ENCODE data around the gene MACC1. TPM values are rescaled to one million over a fixed set of nuclear protein-coding genes. Genes with fewer than 3 reads are reported as not detected.

Gene MACC1
- polyA plus RNA-seq, 1 of the 3 experiments (the other 2 are of a cell fraction) = not detected

DNA sequence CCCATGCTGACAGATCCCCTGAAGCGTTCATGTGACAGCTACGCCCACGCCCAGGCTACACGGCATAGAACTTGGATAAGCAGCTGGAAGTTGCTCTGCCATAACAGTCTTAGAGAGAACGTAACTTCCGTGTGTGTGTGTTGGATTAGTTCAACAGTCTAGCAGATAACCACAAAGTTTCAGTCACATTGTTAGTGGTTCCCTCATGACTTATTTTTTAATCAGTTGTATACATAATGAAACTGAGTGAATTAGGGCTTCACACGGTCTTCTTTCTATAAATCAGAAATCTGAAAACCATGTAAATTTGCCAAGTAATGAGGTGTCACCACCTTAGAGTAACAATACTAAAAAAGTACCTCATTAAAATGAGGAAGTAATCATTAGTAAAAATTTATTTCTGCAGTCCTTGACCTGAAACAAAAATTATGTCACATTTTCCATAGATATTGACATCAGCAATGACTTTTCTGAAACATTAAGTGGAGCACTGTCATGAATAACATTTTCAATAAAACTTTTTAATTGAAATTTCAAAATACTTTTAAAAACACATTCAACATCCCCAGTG is 21.7 kb upstream of the MACC1 start (continued):
- TF ChIP-seq NFIC (IDR thresholded peaks at IDR 0.05; ENCODE audit: borderline replicate concordance) = no peak
- TF ChIP-seq FOXM1 (IDR thresholded peaks at IDR 0.05; ENCODE audit: low read depth) = no peak

DNA sequence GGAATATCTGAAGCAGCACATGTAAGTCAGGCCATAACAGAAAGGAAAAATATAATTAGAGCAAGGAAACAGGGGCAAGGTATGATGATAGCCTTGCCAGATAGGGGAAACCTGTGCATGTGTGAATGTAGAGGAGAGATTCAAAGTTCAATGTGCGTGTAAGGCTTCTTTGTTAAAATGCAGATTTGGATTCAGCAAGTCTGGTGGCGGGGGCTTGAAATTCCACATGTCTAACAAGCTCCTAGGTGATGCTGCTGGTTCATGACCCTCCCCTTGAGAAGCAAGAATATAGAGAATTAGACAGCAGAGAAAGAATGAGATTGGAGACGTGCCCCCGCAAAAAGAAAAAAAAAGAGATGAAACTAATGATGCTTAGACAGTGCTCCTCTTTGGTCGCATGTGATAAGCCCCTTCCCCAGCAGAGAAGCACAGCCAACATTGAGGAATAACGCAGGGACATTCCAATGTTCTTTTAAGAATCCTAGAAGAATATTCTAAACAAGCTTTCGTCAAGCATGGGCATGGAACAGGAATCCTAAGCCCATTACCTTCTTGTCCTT is 21.1 kb upstream of the MACC1 start:
- Histone ChIP-seq H3K4me1 (ENCODE audit: control insufficient read depth in 1 of 2, insufficient read depth in 2 of 2, low read depth in 1 of 2, low read length in 1 of 2) (peaks cover 0 to 21% of the 10 kb centered on the region in 2 experiments; a peak in 2 of 4 replicates), H2AFZ (ENCODE audit: low read depth) (no peak overlapping the region), H3K27ac (ENCODE audit: low read depth in 2 of 2, low read length in 1 of 2) (no peak overlapping the region), H3K4me3 (ENCODE audit: low read depth in 2 of 2, low read length in 1 of 2) (no peak overlapping the region), H3K9me2 (no peaks in the 10 kb centered on the region), H3K27me3 (ENCODE audit: insufficient read depth) (no peaks in the 10 kb centered on the region), H3K4me2 (no peak overlapping the region), H4K20me1 (ENCODE audit: insufficient read depth) (no peaks in the 10 kb centered on the region), H3K9me3 (no peaks in the 10 kb centered on the region), H3F3A (replicated peaks; ENCODE audit: insufficient read depth) (peaks cover 6% of the 10 kb centered on the region), H3K36me3 (replicated peaks in 1 of 2; ENCODE audit: control insufficient read depth in 1 of 2, insufficient read depth in 2 of 2, low read length in 1 of 2) (no peaks in the 10 kb centered on the region), H3K79me2 (ENCODE audit: insufficient read depth) (no peaks in the 10 kb centered on the region), H3K9ac (no peak overlapping the region)
- TF ChIP-seq SIN3A (IDR thresholded peaks at IDR 0.05; ENCODE audit: borderline replicate concordance, low read depth, low read length) (no peak), MEF2A (IDR thresholded peaks at IDR 0.05; ENCODE audit: borderline replicate concordance, low read depth) (no peak), CHD2 (IDR thresholded peaks at IDR 0.05; ENCODE audit: low read length, partially characterized antibody) (no peak), RFX5 (IDR thresholded peaks at IDR 0.05; ENCODE audit: low read length) (no peak), YY1 (IDR thresholded peaks at IDR 0.05; ENCODE audit: low read depth) (no peak), TAF1 (IDR thresholded peaks at IDR 0.05; ENCODE audit: borderline replicate concordance, low read depth, low read length) (no peak), EZH2phosphoT487 (IDR thresholded peaks at IDR 0.05; ENCODE audit: borderline replicate concordance, low read depth) (no peak), TEAD4 (IDR thresholded peaks at IDR 0.05; ENCODE audit: borderline replicate concordance, insufficient read depth) (no peak), GATA2 (CRISPR knock-in tag; IDR thresholded peaks at IDR 0.05) (no peak)
- TF ChIP-seq, protein P1, sequence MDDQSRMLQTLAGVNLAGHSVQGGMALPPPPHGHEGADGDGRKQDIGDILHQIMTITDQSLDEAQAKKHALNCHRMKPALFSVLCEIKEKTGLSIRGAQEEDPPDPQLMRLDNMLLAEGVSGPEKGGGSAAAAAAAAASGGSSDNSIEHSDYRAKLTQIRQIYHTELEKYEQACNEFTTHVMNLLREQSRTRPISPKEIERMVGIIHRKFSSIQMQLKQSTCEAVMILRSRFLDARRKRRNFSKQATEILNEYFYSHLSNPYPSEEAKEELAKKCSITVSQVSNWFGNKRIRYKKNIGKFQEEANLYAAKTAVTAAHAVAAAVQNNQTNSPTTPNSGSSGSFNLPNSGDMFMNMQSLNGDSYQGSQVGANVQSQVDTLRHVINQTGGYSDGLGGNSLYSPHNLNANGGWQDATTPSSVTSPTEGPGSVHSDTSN (IDR thresholded peaks at IDR 0.05) = no peak
- 85% methylated on average over 7 of the region's 7 CpGs for WGBS (ENCODE audit: low lambda C conversion rate)
- ChIA-PET POLR2A (no interaction called here), CTCF (no interaction called here)
- DNase-seq = no peak

DNA sequence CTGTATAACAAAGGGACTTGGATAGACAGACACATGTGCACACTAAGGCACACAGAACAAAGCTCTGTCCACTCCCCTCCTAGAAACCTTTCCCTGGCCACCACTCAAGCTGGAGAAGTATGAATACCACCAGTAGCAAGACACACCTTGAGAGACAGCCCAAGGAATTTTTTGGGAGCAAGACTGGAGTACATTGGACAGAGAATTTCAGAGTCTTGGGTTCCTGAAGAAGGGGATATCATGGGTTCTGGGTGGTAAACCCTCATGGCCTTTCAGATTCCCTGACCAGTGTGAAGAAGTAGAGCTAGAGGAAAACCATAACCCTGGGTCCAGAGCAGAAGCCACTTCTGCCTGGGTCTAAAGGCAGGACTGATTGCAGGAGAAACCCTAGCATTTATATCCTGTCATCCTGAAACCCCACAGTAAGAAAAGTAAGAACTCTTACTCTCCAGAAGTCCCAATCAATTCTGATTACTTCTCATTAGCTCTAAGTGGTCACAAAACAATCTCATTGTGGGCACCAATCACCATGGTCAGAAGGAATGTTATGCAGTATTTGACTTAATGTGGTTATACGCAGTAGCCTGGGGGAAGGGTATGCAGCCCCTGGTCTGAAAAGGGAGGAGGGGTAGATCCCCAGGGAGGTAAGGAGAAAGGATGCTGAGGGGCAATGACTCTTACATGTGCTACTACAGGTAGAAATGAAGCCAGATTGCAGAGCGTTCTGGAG is 20.4 kb upstream of the MACC1 start:
- Histone ChIP-seq H2AFZ (ENCODE audit: low read depth) (no peak overlapping the region), H3K4me3 (ENCODE audit: low read depth in 2 of 2, low read length in 1 of 2) (no peak overlapping the region), H3K9me2 (no peaks in the 10 kb centered on the region), H3F3A (replicated peaks; ENCODE audit: insufficient read depth) (peaks cover 6% of the 10 kb centered on the region), H3K4me2 (no peak overlapping the region), H3K79me2 (ENCODE audit: insufficient read depth) (no peaks in the 10 kb centered on the region), H3K36me3 (replicated peaks in 1 of 2; ENCODE audit: control insufficient read depth in 1 of 2, insufficient read depth in 2 of 2, low read length in 1 of 2) (no peaks in the 10 kb centered on the region), H3K27me3 (ENCODE audit: insufficient read depth) (no peaks in the 10 kb centered on the region), H3K4me1 (ENCODE audit: control insufficient read depth in 1 of 2, insufficient read depth in 2 of 2, low read depth in 1 of 2, low read length in 1 of 2) (peaks cover 0 to 21% of the 10 kb centered on the region in 2 experiments; a peak in 2 of 4 replicates), H3K9ac (no peak overlapping the region), H3K27ac (ENCODE audit: low read depth in 2 of 2, low read length in 1 of 2) (no peak overlapping the region), H3K9me3 (no peaks in the 10 kb centered on the region), H4K20me1 (ENCODE audit: insufficient read depth) (no peaks in the 10 kb centered on the region)
- no peak for TF ChIP-seq GATA2 (CRISPR knock-in tag; IDR thresholded peaks at IDR 0.05)
- TF ChIP-seq, protein P2, sequence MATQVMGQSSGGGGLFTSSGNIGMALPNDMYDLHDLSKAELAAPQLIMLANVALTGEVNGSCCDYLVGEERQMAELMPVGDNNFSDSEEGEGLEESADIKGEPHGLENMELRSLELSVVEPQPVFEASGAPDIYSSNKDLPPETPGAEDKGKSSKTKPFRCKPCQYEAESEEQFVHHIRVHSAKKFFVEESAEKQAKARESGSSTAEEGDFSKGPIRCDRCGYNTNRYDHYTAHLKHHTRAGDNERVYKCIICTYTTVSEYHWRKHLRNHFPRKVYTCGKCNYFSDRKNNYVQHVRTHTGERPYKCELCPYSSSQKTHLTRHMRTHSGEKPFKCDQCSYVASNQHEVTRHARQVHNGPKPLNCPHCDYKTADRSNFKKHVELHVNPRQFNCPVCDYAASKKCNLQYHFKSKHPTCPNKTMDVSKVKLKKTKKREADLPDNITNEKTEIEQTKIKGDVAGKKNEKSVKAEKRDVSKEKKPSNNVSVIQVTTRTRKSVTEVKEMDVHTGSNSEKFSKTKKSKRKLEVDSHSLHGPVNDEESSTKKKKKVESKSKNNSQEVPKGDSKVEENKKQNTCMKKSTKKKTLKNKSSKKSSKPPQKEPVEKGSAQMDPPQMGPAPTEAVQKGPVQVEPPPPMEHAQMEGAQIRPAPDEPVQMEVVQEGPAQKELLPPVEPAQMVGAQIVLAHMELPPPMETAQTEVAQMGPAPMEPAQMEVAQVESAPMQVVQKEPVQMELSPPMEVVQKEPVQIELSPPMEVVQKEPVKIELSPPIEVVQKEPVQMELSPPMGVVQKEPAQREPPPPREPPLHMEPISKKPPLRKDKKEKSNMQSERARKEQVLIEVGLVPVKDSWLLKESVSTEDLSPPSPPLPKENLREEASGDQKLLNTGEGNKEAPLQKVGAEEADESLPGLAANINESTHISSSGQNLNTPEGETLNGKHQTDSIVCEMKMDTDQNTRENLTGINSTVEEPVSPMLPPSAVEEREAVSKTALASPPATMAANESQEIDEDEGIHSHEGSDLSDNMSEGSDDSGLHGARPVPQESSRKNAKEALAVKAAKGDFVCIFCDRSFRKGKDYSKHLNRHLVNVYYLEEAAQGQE (IDR thresholded peaks at IDR 0.05; ENCODE audit: low read depth, low read length) = 0 out of 2 replicates have a peak, but pooled peaks have one; percentile 64
- TF ChIP-seq, protein P3, sequence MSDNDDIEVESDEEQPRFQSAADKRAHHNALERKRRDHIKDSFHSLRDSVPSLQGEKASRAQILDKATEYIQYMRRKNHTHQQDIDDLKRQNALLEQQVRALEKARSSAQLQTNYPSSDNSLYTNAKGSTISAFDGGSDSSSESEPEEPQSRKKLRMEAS (IDR thresholded peaks at IDR 0.05; ENCODE audit: low read depth) = no peak
- no peak for DNase-seq
- ChIA-PET POLR2A (no interaction called here), CTCF (interaction anchor here (0.9 kb wide), 1 partner anchor 78 kb away, joined by 4 read pairs; no protein-coding TSS in a partner anchor)
- WGBS (ENCODE audit: low lambda C conversion rate) = 84% methylated on average over 2 of the region's 2 CpGs
